ENCODE data around the gene RREB1.

DNA sequence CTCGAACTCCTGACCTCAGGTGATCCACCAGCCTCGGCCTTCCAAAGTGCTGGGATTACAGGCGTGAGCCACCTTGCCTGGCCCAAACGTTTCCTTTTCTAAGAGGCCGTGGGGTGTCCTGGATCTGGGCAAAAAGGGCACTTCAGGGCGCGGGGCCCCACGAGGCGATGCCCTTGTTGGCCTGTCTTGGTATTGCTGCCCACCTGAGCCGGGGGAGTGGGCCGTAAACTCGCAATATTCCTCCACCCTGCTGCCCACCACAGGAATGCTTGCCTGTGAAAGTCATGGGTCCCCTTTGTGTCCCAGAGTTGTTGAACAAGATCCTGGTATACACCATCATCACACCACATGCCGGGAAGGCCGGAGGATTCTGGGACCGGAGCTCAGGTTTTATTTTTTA is 156.3 kb downstream of the RREB1 start:
- TF ChIP-seq, protein P1, sequence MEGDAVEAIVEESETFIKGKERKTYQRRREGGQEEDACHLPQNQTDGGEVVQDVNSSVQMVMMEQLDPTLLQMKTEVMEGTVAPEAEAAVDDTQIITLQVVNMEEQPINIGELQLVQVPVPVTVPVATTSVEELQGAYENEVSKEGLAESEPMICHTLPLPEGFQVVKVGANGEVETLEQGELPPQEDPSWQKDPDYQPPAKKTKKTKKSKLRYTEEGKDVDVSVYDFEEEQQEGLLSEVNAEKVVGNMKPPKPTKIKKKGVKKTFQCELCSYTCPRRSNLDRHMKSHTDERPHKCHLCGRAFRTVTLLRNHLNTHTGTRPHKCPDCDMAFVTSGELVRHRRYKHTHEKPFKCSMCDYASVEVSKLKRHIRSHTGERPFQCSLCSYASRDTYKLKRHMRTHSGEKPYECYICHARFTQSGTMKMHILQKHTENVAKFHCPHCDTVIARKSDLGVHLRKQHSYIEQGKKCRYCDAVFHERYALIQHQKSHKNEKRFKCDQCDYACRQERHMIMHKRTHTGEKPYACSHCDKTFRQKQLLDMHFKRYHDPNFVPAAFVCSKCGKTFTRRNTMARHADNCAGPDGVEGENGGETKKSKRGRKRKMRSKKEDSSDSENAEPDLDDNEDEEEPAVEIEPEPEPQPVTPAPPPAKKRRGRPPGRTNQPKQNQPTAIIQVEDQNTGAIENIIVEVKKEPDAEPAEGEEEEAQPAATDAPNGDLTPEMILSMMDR (IDR thresholded peaks at IDR 0.05) = no peak
- no peak for TF ChIP-seq POLR2A (IDR thresholded peaks at IDR 0.05)
- no peak for TF ChIP-seq EP300 (IDR thresholded peaks at IDR 0.05)

Measured in upper lobe of left lung (tissue), 4 donors.